HEK293 (cell line): ENCODE results near the gene GID8.

Experiments
- CTCF ChIA-PET: fragments of 350-600 bp; formaldehyde crosslinking; extraction: SDS; loops from one replicate; lab custom pipeline; 2021; ENCODE audit warnings: antibody characterized with exemption; lab: Yijun Ruan, JAX
- POLR2A ChIA-PET: fragments of 300-600 bp; formaldehyde crosslinking; extraction: SDS; loops from one replicate; lab custom pipeline; 2020; ENCODE audit warnings: antibody characterized with exemption, inconsistent platforms; lab: Yijun Ruan, JAX
- H3K27ac ChIP-seq: fragments of 200-500 bp; sonication (Bioruptor generic); 2 replicates; pipeline ENCODE4 v1.5.1; 2014; ENCODE audit warnings: low read depth, low read length, control low read depth, inconsistent platforms; ENCODE audit errors: extremely low read depth
- H3K36me3 ChIP-seq, 2 experiments: fragments of 200-500 bp in 1 of 2; sonication (Bioruptor generic) in 1 of 2; 1 replicate in 1 of 2; 2 replicates in 1 of 2; pipeline ENCODE4 v1.5.1; 2014 to 2017; ENCODE audit warnings: inconsistent platforms in 2 of 2, low read length in 2 of 2; ENCODE audit not compliant: control insufficient read depth in 2 of 2, insufficient read depth in 1 of 2
- H3K4me1 ChIP-seq: fragments of 200-500 bp; sonication (Bioruptor generic); 2 replicates; pipeline ENCODE4 v1.5.1; 2014; ENCODE audit warnings: mild to moderate bottlenecking, low read length, inconsistent platforms; ENCODE audit not compliant: control insufficient read depth, insufficient read depth
- H3K4me3 ChIP-seq: 2 replicates; pipeline ENCODE4 v1.5.1; 2011; ENCODE audit warnings: low read depth, mild to moderate bottlenecking, control low read depth, low read length, moderate library complexity
- H3K9me3 ChIP-seq: fragments of 200-500 bp; sonication (Bioruptor generic); 2 replicates; pipeline ENCODE4 v1.5.1; 2014; ENCODE audit warnings: low read depth, low read length, inconsistent platforms; ENCODE audit not compliant: control insufficient read depth, insufficient read depth
- BCL11B ChIP-seq: fragments of 450-650 bp; formaldehyde crosslinking; IDR thresholded peaks from 2 replicates; pipeline ENCODE4 v1.5.1; 2016; ENCODE audit warnings: low read depth, missing biosample characterization, missing genetic modification characterization
- EGR2 ChIP-seq: fragments of 450-650 bp; formaldehyde crosslinking; IDR thresholded peaks from 2 replicates; pipeline ENCODE4 v1.5.1; 2016; ENCODE audit warnings: low read depth, missing biosample characterization, missing genetic modification characterization
- GLI4 ChIP-seq: fragments of 450-650 bp; formaldehyde crosslinking; IDR thresholded peaks from 2 replicates; pipeline ENCODE4 v1.5.1; 2016; ENCODE audit warnings: missing biosample characterization, missing genetic modification characterization
- PRDM2 ChIP-seq: fragments of 450-650 bp; formaldehyde crosslinking; IDR thresholded peaks from 2 replicates; pipeline ENCODE4 v1.5.1; 2016; ENCODE audit warnings: missing biosample characterization, missing genetic modification characterization, borderline replicate concordance
- SCRT2 ChIP-seq: fragments of 450-650 bp; formaldehyde crosslinking; IDR thresholded peaks from 2 replicates; pipeline ENCODE4 v1.5.1; 2016; ENCODE audit warnings: missing biosample characterization, missing genetic modification characterization
- ZNF174 ChIP-seq: fragments of 450-650 bp; formaldehyde crosslinking; IDR thresholded peaks from 2 replicates; pipeline ENCODE4 v1.5.0; 2017; ENCODE audit warnings: missing biosample characterization, mild to moderate bottlenecking, missing genetic modification characterization
- ZNF24 ChIP-seq: fragments of 450-650 bp; formaldehyde crosslinking; IDR thresholded peaks from 2 replicates; pipeline ENCODE4 v1.5.1; 2016; ENCODE audit warnings: missing biosample characterization, missing genetic modification characterization
- ZNF366 ChIP-seq: fragments of 450-650 bp; formaldehyde crosslinking; conservative IDR thresholded peaks from 2 replicates; pipeline ENCODE4 v1.5.1; 2016; ENCODE audit warnings: missing biosample characterization, missing genetic modification characterization
- ZNF660 ChIP-seq: fragments of 450-650 bp; IDR thresholded peaks from 2 replicates; pipeline ENCODE4 v1.5.1; 2018; ENCODE audit warnings: missing biosample characterization, mild to moderate bottlenecking, missing genetic modification characterization
- ZNF664 ChIP-seq: fragments of 450-650 bp; formaldehyde crosslinking; IDR thresholded peaks from 2 replicates; pipeline ENCODE4 v1.5.1; 2016; ENCODE audit warnings: missing biosample characterization, missing genetic modification characterization
- TF ChIP-seq, protein P1 (sequence below): fragments of 450-650 bp; formaldehyde crosslinking; IDR thresholded peaks from 2 replicates; pipeline ENCODE4 v1.5.1; 2016; ENCODE audit warnings: missing biosample characterization, missing genetic modification characterization, borderline replicate concordance
- TF ChIP-seq, protein P2 (sequence below): fragments of 450-650 bp; formaldehyde crosslinking; IDR thresholded peaks from 2 replicates; pipeline ENCODE4 v1.5.1; 2016; ENCODE audit warnings: missing biosample characterization, missing genetic modification characterization, borderline replicate concordance

GID8 gene

DNA sequence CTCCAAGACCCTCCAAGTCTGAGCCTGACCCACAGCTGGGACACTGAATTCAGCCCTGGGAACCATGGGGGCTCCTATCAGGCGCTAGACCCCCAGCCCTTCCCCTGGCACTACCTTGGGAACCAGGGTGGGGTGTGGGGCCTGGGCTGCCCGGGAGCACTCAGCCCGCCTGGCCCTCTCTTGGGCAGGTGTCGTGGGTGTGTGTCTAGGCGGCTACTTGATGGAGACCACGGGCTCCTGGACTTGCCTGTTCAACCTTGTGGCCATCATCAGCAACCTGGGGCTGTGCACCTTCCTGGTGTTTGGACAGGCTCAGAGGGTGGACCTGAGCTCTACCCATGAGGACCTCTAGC, 29.2 kb downstream of the GID8 start (continued):
- TF ChIP-seq PRDM2 (tag by site-specific recombination) (no peak), ZNF660 (no peak)
- TF ChIP-seq, protein P1, sequence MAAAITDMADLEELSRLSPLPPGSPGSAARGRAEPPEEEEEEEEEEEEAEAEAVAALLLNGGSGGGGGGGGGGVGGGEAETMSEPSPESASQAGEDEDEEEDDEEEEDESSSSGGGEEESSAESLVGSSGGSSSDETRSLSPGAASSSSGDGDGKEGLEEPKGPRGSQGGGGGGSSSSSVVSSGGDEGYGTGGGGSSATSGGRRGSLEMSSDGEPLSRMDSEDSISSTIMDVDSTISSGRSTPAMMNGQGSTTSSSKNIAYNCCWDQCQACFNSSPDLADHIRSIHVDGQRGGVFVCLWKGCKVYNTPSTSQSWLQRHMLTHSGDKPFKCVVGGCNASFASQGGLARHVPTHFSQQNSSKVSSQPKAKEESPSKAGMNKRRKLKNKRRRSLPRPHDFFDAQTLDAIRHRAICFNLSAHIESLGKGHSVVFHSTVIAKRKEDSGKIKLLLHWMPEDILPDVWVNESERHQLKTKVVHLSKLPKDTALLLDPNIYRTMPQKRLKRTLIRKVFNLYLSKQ (tag by site-specific recombination) = no peak

DNA sequence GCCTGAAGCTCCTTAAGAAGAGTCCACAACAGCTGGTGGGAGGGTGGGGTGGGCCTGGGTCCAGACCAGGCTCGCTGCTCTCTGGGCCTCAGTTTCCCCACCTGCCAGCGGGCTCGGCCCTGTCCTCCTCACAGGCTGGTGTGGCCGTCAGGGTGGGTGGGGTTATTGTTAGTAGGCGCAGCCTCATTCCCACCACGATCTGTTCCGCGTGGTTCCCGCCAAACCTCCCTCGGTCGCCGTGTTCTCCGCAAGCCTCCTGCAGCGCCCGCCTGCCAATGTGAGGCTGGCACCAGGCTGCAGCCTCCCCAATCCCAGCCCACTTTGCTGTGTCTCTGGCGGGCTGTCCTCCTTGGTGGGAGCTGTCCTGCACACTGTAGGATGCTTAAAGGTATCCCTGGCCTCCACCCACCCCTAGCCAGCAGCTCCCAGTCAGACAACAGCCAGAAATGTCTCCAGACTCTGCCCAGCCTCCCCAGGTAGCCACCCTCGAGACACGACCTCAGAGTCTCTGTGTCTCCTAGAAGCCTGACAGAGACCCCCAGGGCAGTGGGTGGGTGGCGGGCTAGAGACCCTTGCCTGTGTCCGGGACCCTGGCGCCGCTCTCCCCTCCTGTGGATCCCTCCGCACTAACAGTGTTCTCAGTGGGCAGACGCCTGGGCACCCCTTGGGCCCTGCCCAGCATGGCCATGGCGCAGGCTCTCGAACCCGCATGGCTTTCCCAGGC, 29.8 kb downstream of the GID8 start:
- no peaks in the 10 kb centered on the region for H3K36me3 ChIP-seq
- no peaks in the 10 kb centered on the region for H3K4me1 ChIP-seq
- CTCF ChIA-PET = no interaction called here

DNA sequence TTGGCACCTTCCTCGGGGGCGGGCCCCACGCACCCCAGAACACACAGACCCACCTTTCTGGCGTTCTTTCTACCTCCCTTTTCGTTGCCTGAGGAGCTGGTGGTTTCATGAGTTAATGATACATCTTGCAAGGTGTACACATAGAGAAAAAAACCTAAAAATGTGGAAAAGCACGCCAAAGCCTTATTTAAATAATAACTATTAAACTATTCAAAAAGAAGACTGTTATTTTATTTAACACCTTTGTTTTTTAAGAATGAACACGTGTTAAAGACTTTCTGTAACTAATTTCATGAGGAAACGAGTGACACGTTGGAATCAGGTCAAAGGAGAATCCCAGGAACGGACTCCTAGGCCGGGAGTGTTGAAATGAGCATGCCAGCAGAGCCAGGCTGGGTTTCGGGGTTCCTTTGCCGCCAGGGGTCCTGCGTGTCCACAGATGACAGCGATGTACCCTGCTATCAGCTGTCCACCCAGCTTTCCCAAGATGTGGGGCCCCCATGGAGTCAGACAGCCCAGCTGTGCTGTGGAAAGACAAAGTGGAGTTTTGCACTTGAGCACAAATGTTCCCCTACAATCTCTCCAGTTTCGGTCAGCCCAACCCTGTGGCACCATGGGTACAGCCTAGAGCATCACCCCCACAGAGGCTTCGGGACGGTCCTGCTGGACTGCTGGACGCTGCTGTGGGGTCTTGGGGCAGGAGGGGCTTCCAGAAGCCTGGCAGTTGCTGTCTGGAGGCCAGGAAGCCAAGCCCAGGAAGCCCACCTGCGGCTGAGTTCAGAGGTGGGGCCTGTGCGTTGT, 30.6 kb downstream of the GID8 start:
- Histone ChIP-seq H3K4me1 (no peaks in the 10 kb centered on the region), H3K9me3 (no peaks in the 10 kb centered on the region), H3K36me3 (no peaks in the 10 kb centered on the region)
- POLR2A ChIA-PET = no interaction called here
- TF ChIP-seq SCRT2 (peak; percentile 36; the same call in 1 of the 2 replicates), ZNF664 (tag by site-specific recombination) (no peak)
- TF ChIP-seq, protein P2, sequence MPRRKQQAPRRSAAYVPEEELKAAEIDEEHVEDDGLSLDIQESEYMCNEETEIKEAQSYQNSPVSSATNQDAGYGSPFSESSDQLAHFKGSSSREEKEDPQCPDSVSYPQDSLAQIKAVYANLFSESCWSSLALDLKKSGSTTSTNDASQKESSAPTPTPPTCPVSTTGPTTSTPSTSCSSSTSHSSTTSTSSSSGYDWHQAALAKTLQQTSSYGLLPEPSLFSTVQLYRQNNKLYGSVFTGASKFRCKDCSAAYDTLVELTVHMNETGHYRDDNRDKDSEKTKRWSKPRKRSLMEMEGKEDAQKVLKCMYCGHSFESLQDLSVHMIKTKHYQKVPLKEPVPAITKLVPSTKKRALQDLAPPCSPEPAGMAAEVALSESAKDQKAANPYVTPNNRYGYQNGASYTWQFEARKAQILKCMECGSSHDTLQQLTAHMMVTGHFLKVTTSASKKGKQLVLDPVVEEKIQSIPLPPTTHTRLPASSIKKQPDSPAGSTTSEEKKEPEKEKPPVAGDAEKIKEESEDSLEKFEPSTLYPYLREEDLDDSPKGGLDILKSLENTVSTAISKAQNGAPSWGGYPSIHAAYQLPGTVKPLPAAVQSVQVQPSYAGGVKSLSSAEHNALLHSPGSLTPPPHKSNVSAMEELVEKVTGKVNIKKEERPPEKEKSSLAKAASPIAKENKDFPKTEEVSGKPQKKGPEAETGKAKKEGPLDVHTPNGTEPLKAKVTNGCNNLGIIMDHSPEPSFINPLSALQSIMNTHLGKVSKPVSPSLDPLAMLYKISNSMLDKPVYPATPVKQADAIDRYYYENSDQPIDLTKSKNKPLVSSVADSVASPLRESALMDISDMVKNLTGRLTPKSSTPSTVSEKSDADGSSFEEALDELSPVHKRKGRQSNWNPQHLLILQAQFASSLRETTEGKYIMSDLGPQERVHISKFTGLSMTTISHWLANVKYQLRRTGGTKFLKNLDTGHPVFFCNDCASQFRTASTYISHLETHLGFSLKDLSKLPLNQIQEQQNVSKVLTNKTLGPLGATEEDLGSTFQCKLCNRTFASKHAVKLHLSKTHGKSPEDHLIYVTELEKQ (tag by site-specific recombination) = no peak
- TF ChIP-seq, all 188 proteins: peak for 1
- no peak overlapping the region for H3K27ac ChIP-seq
- H3K4me3 ChIP-seq = no peak overlapping the region
- CTCF ChIA-PET = no interaction called here

More for the DNA sequence above, 29.8 kb downstream of the GID8 start:
- H3K9me3 ChIP-seq = no peaks in the 10 kb centered on the region
- POLR2A ChIA-PET = no interaction called here
- H3K4me3 ChIP-seq = no peak overlapping the region
- TF ChIP-seq EGR2 (tag by site-specific recombination) (no peak), ZNF174 (tag by site-specific recombination) (no peak), ZNF366 (tag by site-specific recombination) (no peak), ZNF24 (tag by site-specific recombination) (no peak), GLI4 (tag by site-specific recombination) (no peak), BCL11B (no peak)
- H3K27ac ChIP-seq = no peak overlapping the region
